Skeletal muscle satellite cell (primary cell): ENCODE measurements around the gene ZNF581.

Experiments
- H3K27me3 ChIP-seq: 2 replicates; pipeline ENCODE4 v1.7.0; 2013; ENCODE audit warnings: low read length; ENCODE audit not compliant: control insufficient read depth, insufficient read depth
- H3K36me3 ChIP-seq: 2 replicates; pipeline ENCODE4 v1.7.0; 2013; ENCODE audit warnings: mild to moderate bottlenecking, control low read depth, low read length; ENCODE audit not compliant: insufficient read depth
- H3K4me1 ChIP-seq: 2 replicates; pipeline ENCODE4 v1.7.0; 2013; ENCODE audit warnings: low read length; ENCODE audit not compliant: control insufficient read depth, insufficient read depth
- H3K4me2 ChIP-seq: 2 replicates; pipeline ENCODE4 v1.7.0; 2013; ENCODE audit warnings: mild to moderate bottlenecking, low read length
- H3K4me3 ChIP-seq: 2 replicates; pipeline ENCODE4 v1.7.0; 2013; ENCODE audit warnings: low read length
- H3K9ac ChIP-seq: 2 replicates; pipeline ENCODE4 v1.7.0; 2013; ENCODE audit warnings: mild to moderate bottlenecking, low read depth, low read length, moderate library complexity
- H3K9me3 ChIP-seq: replicated peaks from 2 replicates; pipeline ENCODE4 v1.7.0; 2013; ENCODE audit warnings: mild to moderate bottlenecking, control low read depth, low read length

Gene ZNF581

GRCh38 chr19:55602104-55603001 lies 41.1 kb upstream of the ZNF581 start:
- Histone ChIP-seq H3K9ac (no peak overlapping the region), H3K27me3 (no peaks in the 10 kb centered on the region), H3K4me1 (peaks cover 29% of the 10 kb centered on the region)

GRCh38 chr19:55603115-55603514 lies 40.3 kb upstream of the ZNF581 start:
- H3K9me3 ChIP-seq, result no peaks in the 10 kb centered on the region
- H3K36me3 ChIP-seq, result peaks cover under 1% of the 10 kb centered on the region
- peaks cover 29% of the 10 kb centered on the region for H3K4me1 ChIP-seq
- no peak overlapping the region for H3K9ac ChIP-seq
- H3K4me3 ChIP-seq, result no peak overlapping the region
- H3K4me2 ChIP-seq, result no peak overlapping the region
- H3K27me3 ChIP-seq, result no peaks in the 10 kb centered on the region

More at GRCh38 chr19:55602104-55603001, 41.1 kb upstream of the ZNF581 start:
- no peak overlapping the region for H3K4me3 ChIP-seq
- H3K36me3 ChIP-seq, result peaks cover 6% of the 10 kb centered on the region
- H3K9me3 ChIP-seq, result no peaks in the 10 kb centered on the region
- no peak overlapping the region for H3K4me2 ChIP-seq

- Histone ChIP-seq H3K27me3 (no peaks in the 10 kb centered on the region), H3K4me2 (no peak overlapping the region), H3K36me3 (no peaks in the 10 kb centered on the region), H3K4me3 (no peak overlapping the region), H3K4me1 (peaks cover 25% of the 10 kb centered on the region), H3K9me3 (no peaks in the 10 kb centered on the region), H3K9ac (no peak overlapping the region)
Measured at GRCh38 chr19:55603581-55604292, 39.7 kb upstream of the ZNF581 start.

- Histone ChIP-seq H3K27me3 (no peaks in the 10 kb centered on the region), H3K36me3 (peaks cover 12% of the 10 kb centered on the region), H3K9me3 (no peaks in the 10 kb centered on the region), H3K9ac (peak overlapping the region; percentile 98), H3K4me1 (peaks cover 24% of the 10 kb centered on the region), H3K4me2 (peak overlapping the region; percentile 97), H3K4me3 (peak overlapping the region; percentile 90)
Measured at GRCh38 chr19:55605207-55605636, 38.2 kb upstream of the ZNF581 start.

- peaks cover 22% of the 10 kb centered on the region for H3K4me1 ChIP-seq
- peaks cover 16% of the 10 kb centered on the region for H3K36me3 ChIP-seq
- H3K4me3 ChIP-seq, result peak within 1 kb of the TSS; percentile 90
- peak within 1 kb of the TSS; percentile 97 for H3K4me2 ChIP-seq
- H3K27me3 ChIP-seq, result no peaks in the 10 kb centered on the region
- H3K9ac ChIP-seq, result peak within 1 kb of the TSS; percentile 98
- no peaks in the 10 kb centered on the region for H3K9me3 ChIP-seq
Measured at GRCh38 chr19:55605637-55606470, 37.6 kb upstream of the ZNF581 start, which contains the start of gene ZNF865. Gene ZNF865 (plus strand): TSS chr19:55605647. CDS start chr19:55613619, 7,972 bp downstream.

GRCh38 chr19:55606471-55606787 lies 37.0 kb upstream of the ZNF581 start:
- Histone ChIP-seq H3K4me3 (peak overlapping the region; percentile 90), H3K9ac (peak overlapping the region; percentile 98), H3K4me1 (peaks cover 20% of the 10 kb centered on the region), H3K27me3 (no peaks in the 10 kb centered on the region), H3K36me3 (peaks cover 16% of the 10 kb centered on the region), H3K9me3 (no peaks in the 10 kb centered on the region), H3K4me2 (peak overlapping the region; percentile 97)

- Histone ChIP-seq H3K9me3 (no peaks in the 10 kb centered on the region), H3K9ac (peak overlapping the region; percentile 98), H3K36me3 (peaks cover 19% of the 10 kb centered on the region), H3K4me2 (peak overlapping the region; percentile 97), H3K27me3 (no peaks in the 10 kb centered on the region), H3K4me1 (peaks cover 22% of the 10 kb centered on the region), H3K4me3 (peak overlapping the region; percentile 90)
Measured at GRCh38 chr19:55606817-55607216, 36.6 kb upstream of the ZNF581 start.

GRCh38 chr19:55609326-55609725 lies 34.1 kb upstream of the ZNF581 start:
- Histone ChIP-seq H3K9ac (no peak overlapping the region), H3K36me3 (peaks cover 22% of the 10 kb centered on the region), H3K27me3 (no peaks in the 10 kb centered on the region), H3K9me3 (no peaks in the 10 kb centered on the region), H3K4me3 (no peak overlapping the region), H3K4me1 (peaks cover 21% of the 10 kb centered on the region), H3K4me2 (no peak overlapping the region)

- no peak overlapping the region for H3K9ac ChIP-seq
- peaks cover 14% of the 10 kb centered on the region for H3K4me1 ChIP-seq
- no peak overlapping the region for H3K4me3 ChIP-seq
- H3K27me3 ChIP-seq, result no peaks in the 10 kb centered on the region
- no peak overlapping the region for H3K4me2 ChIP-seq
- H3K36me3 ChIP-seq, result peaks cover 33% of the 10 kb centered on the region
- H3K9me3 ChIP-seq, result no peaks in the 10 kb centered on the region
Measured at GRCh38 chr19:55611300-55611982, 32.0 kb upstream of the ZNF581 start.

- Histone ChIP-seq H3K9ac (no peak overlapping the region), H3K36me3 (peaks cover 38% of the 10 kb centered on the region), H3K4me3 (no peak overlapping the region), H3K27me3 (no peaks in the 10 kb centered on the region), H3K9me3 (no peaks in the 10 kb centered on the region), H3K4me2 (no peak overlapping the region), H3K4me1 (peaks cover 7% of the 10 kb centered on the region)
Measured at GRCh38 chr19:55611983-55612645, 31.3 kb upstream of the ZNF581 start.
